Ovary (tissue), 9 donors: ENCODE measurements around the gene SIGLEC15. TPM values are rescaled to one million over a fixed set of nuclear protein-coding genes. Genes with fewer than 3 reads are reported as not detected.
"Not testable (repeated sequence)": the region's sequence is repeated elsewhere in the genome, so short reads cannot be mapped to it uniquely, and the experiment has no call there.

Experiments
- DNase-seq, 5 donors: peaks; one replicate each; pipeline ENCODE4 v3.0.0-alpha.2; 2019 to 2020
- H3K27ac ChIP-seq, 2 donors: fragments of 200-600 bp; one replicate each; pipeline versions ENCODE4 v1.5.1 to v1.8.0; 2019 to 2022
- H3K27me3 ChIP-seq: fragments of 200-600 bp; one replicate; pipeline ENCODE4 v1.8.0; 2022
- H3K36me3 ChIP-seq: fragments of 200-600 bp; sonication (generic); one replicate; pipeline ENCODE4 v1.5.1; 2019
- H3K4me1 ChIP-seq: one replicate; pipeline ENCODE4 v1.8.1; 2013; ENCODE audit warnings: mild to moderate bottlenecking, moderate library complexity; ENCODE audit not compliant: insufficient read depth
- H3K4me3 ChIP-seq: fragments of 200-600 bp; sonication (generic); one replicate; pipeline ENCODE4 v1.5.1; 2017
- H3K9me3 ChIP-seq, 2 donors: fragments of 200-600 bp in 1 of 2; sonication (generic) in 1 of 2; one replicate each; pipeline versions ENCODE4 v1.5.1 to v1.8.1; 2013 to 2019; ENCODE audit warnings: mild to moderate bottlenecking in 1 of 2, moderate library complexity in 1 of 2
- CTCF ChIP-seq, 3 donors: fragments of 450-650 bp in 2 of 3; fragments of 200-600 bp in 1 of 3; IDR thresholded peaks; one replicate each; pipeline versions ENCODE4 v1.5.1 to v1.8.0; 2016 to 2022; ENCODE audit warnings: antibody characterized with exemption in 3 of 3, mild to moderate bottlenecking in 1 of 3
- EP300 ChIP-seq: sonication (generic); formaldehyde crosslinking; IDR thresholded peaks from one replicate; pipeline ENCODE4 v1.6.1; 2017; ENCODE audit warnings: antibody characterized with exemption
- POLR2A ChIP-seq: fragments of 450-650 bp; IDR thresholded peaks from one replicate; pipeline ENCODE4 v1.6.1; 2017; ENCODE audit warnings: antibody characterized with exemption, mild to moderate bottlenecking, moderate library complexity
- WGBS, 3 donors: extraction: QIAGEN DNeasy Blood & Tissue Kit in 1 of 3; methylation state at CpG; one replicate each; pipeline versions ENCODE4 v1.1.5 to v1.1.7; 2013 to 2017; 5-methylcytosine and 5-hydroxymethylcytosine counted together
- intact Hi-C, 4 donors: fragments of 100-400 bp; cut with DNase I; formaldehyde crosslinking; loops; one replicate each; pipeline versions ENCODE4 v1.11.0 to v1.15.1; 2022 to 2023
- polyA plus RNA-seq, 2 donors: library from polyadenylated mRNA; stranded (reverse); fragments of 200-250 nt in 1 of 2; fragments of 350-450 nt in 1 of 2; fragmentation: Illumina TruSeq in 1 of 2; extraction: RNeasy Lipid Tissue Mini Kit (QIAGEN cat#74804) in 1 of 2; gene quantifications; one replicate each; pipeline ENCODE4 v1.2.3, GENCODE V29; 2013 to 2014
- total RNA-seq, 7 donors: library from RNA; depleted of rRNA in 2 of 7; stranded (reverse); fragments of >200 nt in 2 of 7; fragmentation: NEBNext Ultra II Directional in 3 of 7; extraction: Animal tissue kit (Norgen Biotek cat#: 25700) in 3 of 7; gene quantifications; one replicate each; pipeline versions ENCODE4 v1.1.0 to v1.2.4, GENCODE V29; 2016 to 2023
- donor health status: DM: no; HTN: no; CAD: no; lungs with moderate emphysema.
- donor health status: DM: no; HTN: no; CAD: no.
- donor health status: Bipolar disorder and iron deficiency.
- donor health status: DM: yes; HTN: yes; CAD: no.
- donor health status: DM: no; HTN: no; CAD: no.
- donor health status: DM: yes; HTN: yes; CAD: no.

The SIGLEC15 gene
- total and polyA plus RNA-seq, 9 donors, result 0.05 to 1.4 (median 0.21) TPM; not detected in 3

GRCh38 chr18:45817543-45817942 is 7.9 kb upstream of the SIGLEC15 start:
- DNase-seq, result no peak
- no peaks in the 10 kb centered on the region for H3K9me3 ChIP-seq
- intact Hi-C loops, result no loop called here

GRCh38 chr18:45818765-45819164 is 6.7 kb upstream of the SIGLEC15 start:
- H3K27me3 ChIP-seq, H3K27ac ChIP-seq, H3K4me3 ChIP-seq, DNase-seq, intact Hi-C loops, H3K4me1 ChIP-seq, H3K9me3 ChIP-seq, H3K36me3 ChIP-seq: not testable (repeated sequence)
- WGBS, 3 donors, result 67 to 88% (median 75%) methylated on average over 8 of the region's 8 CpGs

More at GRCh38 chr18:45817543-45817942, 7.9 kb upstream of the SIGLEC15 start:
- WGBS, 3 donors, result 76 to 86% (median 81%) methylated on average over 1 of the region's 1 CpG
- Histone ChIP-seq H3K36me3 (no peaks in the 10 kb centered on the region), H3K27ac (no peak overlapping the region), H3K4me3 (no peak overlapping the region), H3K27me3 (no peaks in the 10 kb centered on the region), H3K4me1 (no peaks in the 10 kb centered on the region)
- TF ChIP-seq POLR2A, result no peak
- no peak for TF ChIP-seq EP300
- no peak for TF ChIP-seq CTCF (IDR thresholded peaks at IDR 0.05)

GRCh38 chr18:45820106-45820745 is 5.2 kb upstream of the SIGLEC15 start:
- Histone ChIP-seq H3K4me3 (no peak overlapping the region), H3K27ac (no peak overlapping the region), H3K4me1 (no peaks in the 10 kb centered on the region), H3K36me3 (no peaks in the 10 kb centered on the region), H3K27me3 (no peaks in the 10 kb centered on the region), H3K9me3 (no peaks in the 10 kb centered on the region)
- no peak for DNase-seq
- intact Hi-C loops, result no loop called here
- no peak for TF ChIP-seq CTCF (IDR thresholded peaks at IDR 0.05)
- TF ChIP-seq EP300, result no peak
- TF ChIP-seq POLR2A, result no peak
- 73 to 80% (median 73%) methylated on average over 3 of the region's 3 CpGs for WGBS, 3 donors

GRCh38 chr18:45821026-45821425 is 4.4 kb upstream of the SIGLEC15 start:
- H3K27ac ChIP-seq, result no peak overlapping the region
- no peak overlapping the region for H3K4me3 ChIP-seq
- no peaks in the 10 kb centered on the region for H3K27me3 ChIP-seq
- H3K4me1 ChIP-seq, result no peaks in the 10 kb centered on the region
- intact Hi-C loops, result no loop called here
- TF ChIP-seq CTCF (IDR thresholded peaks at IDR 0.05), result no peak
- TF ChIP-seq EP300, result no peak
- no peak for TF ChIP-seq POLR2A
- WGBS, 3 donors, result 91 to 96% (median 92%) methylated on average over 2 of the region's 2 CpGs
- no peaks in the 10 kb centered on the region for H3K9me3 ChIP-seq
- no peaks in the 10 kb centered on the region for H3K36me3 ChIP-seq
- DNase-seq, result no peak

- DNase-seq, result no peak
- 74 to 80% (median 79%) methylated on average over 1 of the region's 1 CpG for WGBS, 3 donors
- H3K36me3 ChIP-seq, result no peaks in the 10 kb centered on the region
- no peak overlapping the region for H3K27ac ChIP-seq
- TF ChIP-seq EP300 (no peak), CTCF (IDR thresholded peaks at IDR 0.05) (no peak), POLR2A (no peak)
- H3K4me3 ChIP-seq, result no peak overlapping the region
- H3K4me1 ChIP-seq, result no peaks in the 10 kb centered on the region
- intact Hi-C loops, result no loop called here
- no peaks in the 10 kb centered on the region for H3K27me3 ChIP-seq
- no peaks in the 10 kb centered on the region for H3K9me3 ChIP-seq
Observed at GRCh38 chr18:45821711-45822110, 3.8 kb upstream of the SIGLEC15 start.
